Measurements from ENCODE around the gene ASB1.

DNA sequence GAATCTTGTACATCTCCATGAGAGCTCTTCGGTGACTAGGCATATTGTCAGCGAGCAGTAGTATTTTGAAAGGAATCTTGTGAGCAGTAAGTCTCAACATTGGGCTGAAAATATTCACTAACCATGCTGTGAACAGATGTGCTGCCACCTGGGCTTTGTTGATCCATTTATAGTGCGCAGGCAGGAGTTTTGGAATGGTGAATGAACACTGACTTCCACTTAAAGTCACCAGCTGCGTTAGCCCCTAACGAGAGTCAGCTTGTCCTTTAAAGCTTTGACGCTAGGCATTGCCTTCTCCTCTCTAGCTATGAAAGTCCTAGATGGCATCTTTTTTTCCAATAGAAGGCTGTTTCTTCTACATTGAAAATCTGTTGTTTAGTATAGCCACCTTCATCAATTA is 4.1 kb downstream of the ASB1 start:
- TF ChIP-seq, protein P1, sequence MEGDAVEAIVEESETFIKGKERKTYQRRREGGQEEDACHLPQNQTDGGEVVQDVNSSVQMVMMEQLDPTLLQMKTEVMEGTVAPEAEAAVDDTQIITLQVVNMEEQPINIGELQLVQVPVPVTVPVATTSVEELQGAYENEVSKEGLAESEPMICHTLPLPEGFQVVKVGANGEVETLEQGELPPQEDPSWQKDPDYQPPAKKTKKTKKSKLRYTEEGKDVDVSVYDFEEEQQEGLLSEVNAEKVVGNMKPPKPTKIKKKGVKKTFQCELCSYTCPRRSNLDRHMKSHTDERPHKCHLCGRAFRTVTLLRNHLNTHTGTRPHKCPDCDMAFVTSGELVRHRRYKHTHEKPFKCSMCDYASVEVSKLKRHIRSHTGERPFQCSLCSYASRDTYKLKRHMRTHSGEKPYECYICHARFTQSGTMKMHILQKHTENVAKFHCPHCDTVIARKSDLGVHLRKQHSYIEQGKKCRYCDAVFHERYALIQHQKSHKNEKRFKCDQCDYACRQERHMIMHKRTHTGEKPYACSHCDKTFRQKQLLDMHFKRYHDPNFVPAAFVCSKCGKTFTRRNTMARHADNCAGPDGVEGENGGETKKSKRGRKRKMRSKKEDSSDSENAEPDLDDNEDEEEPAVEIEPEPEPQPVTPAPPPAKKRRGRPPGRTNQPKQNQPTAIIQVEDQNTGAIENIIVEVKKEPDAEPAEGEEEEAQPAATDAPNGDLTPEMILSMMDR (IDR thresholded peaks at IDR 0.05; ENCODE audit: insufficient read depth, low read length) = no peak
- TF ChIP-seq, protein P2, sequence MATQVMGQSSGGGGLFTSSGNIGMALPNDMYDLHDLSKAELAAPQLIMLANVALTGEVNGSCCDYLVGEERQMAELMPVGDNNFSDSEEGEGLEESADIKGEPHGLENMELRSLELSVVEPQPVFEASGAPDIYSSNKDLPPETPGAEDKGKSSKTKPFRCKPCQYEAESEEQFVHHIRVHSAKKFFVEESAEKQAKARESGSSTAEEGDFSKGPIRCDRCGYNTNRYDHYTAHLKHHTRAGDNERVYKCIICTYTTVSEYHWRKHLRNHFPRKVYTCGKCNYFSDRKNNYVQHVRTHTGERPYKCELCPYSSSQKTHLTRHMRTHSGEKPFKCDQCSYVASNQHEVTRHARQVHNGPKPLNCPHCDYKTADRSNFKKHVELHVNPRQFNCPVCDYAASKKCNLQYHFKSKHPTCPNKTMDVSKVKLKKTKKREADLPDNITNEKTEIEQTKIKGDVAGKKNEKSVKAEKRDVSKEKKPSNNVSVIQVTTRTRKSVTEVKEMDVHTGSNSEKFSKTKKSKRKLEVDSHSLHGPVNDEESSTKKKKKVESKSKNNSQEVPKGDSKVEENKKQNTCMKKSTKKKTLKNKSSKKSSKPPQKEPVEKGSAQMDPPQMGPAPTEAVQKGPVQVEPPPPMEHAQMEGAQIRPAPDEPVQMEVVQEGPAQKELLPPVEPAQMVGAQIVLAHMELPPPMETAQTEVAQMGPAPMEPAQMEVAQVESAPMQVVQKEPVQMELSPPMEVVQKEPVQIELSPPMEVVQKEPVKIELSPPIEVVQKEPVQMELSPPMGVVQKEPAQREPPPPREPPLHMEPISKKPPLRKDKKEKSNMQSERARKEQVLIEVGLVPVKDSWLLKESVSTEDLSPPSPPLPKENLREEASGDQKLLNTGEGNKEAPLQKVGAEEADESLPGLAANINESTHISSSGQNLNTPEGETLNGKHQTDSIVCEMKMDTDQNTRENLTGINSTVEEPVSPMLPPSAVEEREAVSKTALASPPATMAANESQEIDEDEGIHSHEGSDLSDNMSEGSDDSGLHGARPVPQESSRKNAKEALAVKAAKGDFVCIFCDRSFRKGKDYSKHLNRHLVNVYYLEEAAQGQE (IDR thresholded peaks at IDR 0.05; ENCODE audit: insufficient replicate concordance, low read depth) = no peak
- no peak for TF ChIP-seq SPI1 (IDR thresholded peaks at IDR 0.05; ENCODE audit: borderline replicate concordance, low read depth)
- no peak for TF ChIP-seq POLR2AphosphoS5 (IDR thresholded peaks at IDR 0.05; ENCODE audit: low read depth)

Measured in HL-60 (cell line).